Large intestine (tissue), 3 donors: Measurements from ENCODE around the gene PUS1. TPM values are rescaled to one million over a fixed set of nuclear protein-coding genes. Genes with fewer than 3 reads are reported as not detected.
"Not testable (repeated sequence)": the region's sequence is repeated elsewhere in the genome, so short reads cannot be mapped to it uniquely, and the experiment has no call there.

ENCODE experiments used
- DNase-seq, 2 donors: peaks; one replicate each; pipeline versions ENCODE4 v3.0.0 to v3.0.0-alpha.2; 2013
- H3K27ac ChIP-seq: one replicate; pipeline ENCODE4 v1.5.1; 2013; ENCODE audit warnings: low read length
- H3K27me3 ChIP-seq: 2 replicates; pipeline ENCODE4 v1.6.1; 2013; ENCODE audit warnings: low read length; ENCODE audit not compliant: control insufficient read depth, insufficient read depth
- H3K36me3 ChIP-seq: 2 replicates; pipeline ENCODE4 v1.6.1; 2013; ENCODE audit warnings: low read length; ENCODE audit not compliant: control insufficient read depth, insufficient read depth
- H3K4me1 ChIP-seq: one replicate; pipeline ENCODE4 v1.6.1; 2013; ENCODE audit warnings: low read length; ENCODE audit not compliant: control insufficient read depth, insufficient read depth
- H3K4me3 ChIP-seq: one replicate; pipeline ENCODE4 v1.5.1; 2013; ENCODE audit warnings: low read length
- H3K9me3 ChIP-seq: one replicate; pipeline ENCODE4 v1.6.1; 2013; ENCODE audit warnings: mild to moderate bottlenecking, low read depth, low read length, moderate library complexity; ENCODE audit not compliant: control insufficient read depth
- WGBS: methylation state at CpG from one replicate; pipeline ENCODE4 v1.1.5; 2013; ENCODE audit warnings: low lambda C conversion rate; ENCODE audit not compliant: insufficient coverage; 5-methylcytosine and 5-hydroxymethylcytosine counted together
- polyA plus RNA-seq: library from polyadenylated mRNA; unstranded; fragments of 120-200 nt; gene quantifications from one replicate; pipeline ENCODE4 v1.2.1, GENCODE V29; 2013

PUS1 gene
- polyA plus RNA-seq, 1 donor: 26.1 TPM

DNA sequence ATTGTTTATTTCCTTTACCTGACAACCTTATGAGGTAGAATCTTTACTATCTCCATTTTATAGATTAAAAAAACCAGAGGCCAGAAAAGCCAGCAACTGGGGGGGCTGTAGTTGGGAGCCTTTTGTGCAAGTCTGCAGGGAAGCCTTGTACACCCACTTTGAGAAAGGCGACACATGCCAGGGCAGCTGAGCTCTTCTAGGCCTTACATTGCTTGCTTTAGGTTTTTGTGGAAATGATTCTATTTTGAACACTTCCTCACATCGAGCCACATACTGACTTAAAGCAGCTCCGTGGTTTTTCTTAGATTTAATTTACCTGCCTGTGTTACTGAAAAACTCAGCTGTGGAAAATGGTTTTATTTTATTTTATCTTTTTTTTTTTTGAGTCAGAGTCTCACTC lies 55.3 kb downstream of the PUS1 start:
- no peak overlapping the region for H3K27ac ChIP-seq
- WGBS: 82% methylated on average over 2 of the region's 3 CpGs
- peaks cover 86% of the 10 kb centered on the region for H3K36me3 ChIP-seq
- H3K27me3 ChIP-seq: no peaks in the 10 kb centered on the region
- no peak overlapping the region for H3K4me3 ChIP-seq
- no peak for DNase-seq
- no peaks in the 10 kb centered on the region for H3K4me1 ChIP-seq
- H3K9me3 ChIP-seq: no peaks in the 10 kb centered on the region

DNA sequence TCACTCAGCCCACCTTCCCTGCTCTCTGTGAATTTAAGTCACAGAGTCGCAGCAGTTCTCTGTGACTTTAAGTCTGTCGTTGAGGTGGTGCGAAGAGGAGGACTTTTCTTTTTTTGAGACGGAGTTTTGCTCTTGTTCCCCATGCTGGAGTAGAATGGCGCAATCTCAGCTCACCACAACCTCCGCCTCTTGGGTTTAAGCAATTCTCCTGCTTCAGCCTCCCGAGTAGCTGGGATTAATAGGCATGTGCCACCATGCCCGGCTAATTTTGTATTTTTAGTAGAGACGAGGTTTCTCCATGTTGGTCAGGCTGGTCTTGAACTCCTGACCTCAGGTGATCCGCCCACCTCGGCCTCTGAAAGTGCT lies 56.4 kb downstream of the PUS1 start:
- not testable (repeated sequence) for DNase-seq, H3K4me3 ChIP-seq, H3K27ac ChIP-seq, H3K9me3 ChIP-seq, H3K27me3 ChIP-seq, H3K4me1 ChIP-seq
- H3K36me3 ChIP-seq: peaks cover 84% of the 10 kb centered on the region
- 80% methylated on average over 1 of the region's 11 CpGs for WGBS

DNA sequence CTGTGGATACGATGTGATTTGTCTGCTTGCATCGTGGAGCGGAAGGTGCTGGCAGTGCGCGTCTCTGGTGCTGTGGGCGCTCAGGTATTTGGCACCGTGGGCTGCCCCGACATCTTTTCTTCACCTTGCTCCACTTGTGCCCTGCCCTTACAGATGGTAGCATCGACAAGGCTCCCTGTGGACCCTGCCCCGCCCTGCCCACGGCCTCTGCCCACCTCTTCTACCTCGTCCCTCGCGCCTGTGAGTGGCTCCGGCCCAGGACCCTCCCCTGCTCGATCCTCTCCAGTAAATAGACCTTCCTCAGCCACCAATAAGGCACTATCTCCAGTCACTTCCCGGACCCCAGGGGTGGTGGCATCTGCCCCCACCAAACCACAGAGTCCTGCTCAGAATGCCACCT lies 57.3 kb downstream of the PUS1 start:
- DNase-seq: no peak
- Histone ChIP-seq H3K9me3 (no peaks in the 10 kb centered on the region), H3K4me1 (no peaks in the 10 kb centered on the region), H3K4me3 (no peak overlapping the region), H3K27ac (no peak overlapping the region), H3K36me3 (peaks cover 85% of the 10 kb centered on the region), H3K27me3 (no peaks in the 10 kb centered on the region)
- WGBS: no CpG with 5 or more reads among the region's 17 CpGs

DNA sequence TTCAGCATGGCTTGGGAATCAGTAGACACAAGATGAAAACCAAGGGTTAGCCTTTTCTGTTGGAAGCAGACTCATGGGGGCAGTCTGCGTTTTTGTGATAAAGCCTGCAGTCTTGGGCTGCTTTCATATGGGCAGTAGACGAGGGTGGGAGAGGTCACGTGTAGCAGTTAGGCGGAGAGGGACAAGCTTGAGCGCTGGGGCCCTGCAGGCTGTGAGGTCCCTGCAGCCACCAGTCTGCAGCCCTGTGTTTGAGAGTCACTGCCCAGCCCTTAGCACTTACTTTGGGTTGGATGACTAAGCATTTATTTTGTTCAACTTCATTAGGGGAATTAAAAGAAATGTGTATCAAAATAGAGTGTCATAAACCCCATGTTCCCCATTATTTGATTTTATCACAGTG lies 57.8 kb downstream of the PUS1 start:
- Histone ChIP-seq H3K4me1 (no peaks in the 10 kb centered on the region), H3K36me3 (peaks cover 83% of the 10 kb centered on the region), H3K27me3 (no peaks in the 10 kb centered on the region), H3K9me3 (no peaks in the 10 kb centered on the region), H3K4me3 (no peak overlapping the region), H3K27ac (no peak overlapping the region)
- no peak for DNase-seq
- no CpG with 5 or more reads among the region's 5 CpGs for WGBS

DNA sequence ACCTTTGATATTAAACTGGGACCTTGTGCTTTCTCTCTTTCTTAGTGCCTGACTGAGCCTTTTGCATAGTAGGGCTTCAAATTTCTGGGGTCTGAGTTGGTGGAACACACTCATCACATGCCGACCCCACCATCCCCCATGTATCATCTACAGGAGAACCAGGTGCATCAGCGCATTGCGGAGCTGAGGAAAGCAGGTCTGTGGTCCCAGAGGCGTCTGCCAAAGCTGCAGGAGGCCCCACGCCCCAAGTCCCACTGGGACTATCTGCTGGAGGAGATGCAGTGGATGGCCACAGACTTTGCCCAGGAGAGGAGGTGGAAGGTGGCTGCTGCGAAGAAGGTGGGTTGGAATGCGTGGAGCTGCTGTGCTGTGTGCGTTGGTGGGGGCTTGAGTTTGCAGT lies 58.5 kb downstream of the PUS1 start:
- Histone ChIP-seq H3K27me3 (no peaks in the 10 kb centered on the region), H3K36me3 (peaks cover 83% of the 10 kb centered on the region), H3K27ac (no peak overlapping the region), H3K9me3 (no peaks in the 10 kb centered on the region), H3K4me1 (no peaks in the 10 kb centered on the region), H3K4me3 (no peak overlapping the region)
- DNase-seq: no peak
- WGBS: no CpG with 5 or more reads among the region's 8 CpGs

DNA sequence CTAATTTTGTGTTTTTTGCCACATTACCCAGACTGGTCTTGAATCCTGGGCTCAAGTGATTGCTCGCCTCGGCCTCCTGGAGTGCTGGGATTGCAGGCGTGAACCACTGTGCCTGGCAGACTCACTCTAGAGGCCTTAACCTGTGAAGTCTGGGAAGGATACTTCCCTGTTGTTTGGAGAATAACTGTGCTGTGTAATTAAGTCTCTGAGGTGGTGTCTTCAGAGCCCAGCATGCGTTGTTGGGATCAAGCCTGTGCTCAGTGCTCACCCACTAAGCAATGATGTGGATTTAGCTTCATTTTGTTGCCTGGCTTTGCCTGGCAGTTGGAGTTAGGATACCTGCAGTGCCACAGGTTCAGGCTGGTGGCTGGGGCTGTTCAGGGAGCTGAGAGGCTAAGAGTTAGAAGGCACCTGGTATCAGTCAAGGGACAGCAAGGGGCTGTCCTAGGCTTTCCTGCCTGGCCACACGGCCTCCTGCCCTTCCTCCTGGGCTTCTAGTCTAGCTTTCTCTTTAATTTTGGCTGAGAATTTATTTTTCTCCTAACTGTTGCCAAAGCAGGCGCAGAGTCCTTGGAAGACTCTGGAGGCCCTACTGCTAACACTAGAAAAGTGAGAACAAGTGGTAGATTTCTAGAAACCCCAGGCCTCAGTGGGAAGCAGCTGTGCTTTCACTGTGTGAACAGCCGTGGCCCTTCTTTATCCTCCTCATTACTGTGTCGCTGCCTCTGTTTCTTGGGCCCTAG lies 59.1 kb downstream of the PUS1 start:
- Histone ChIP-seq H3K27me3 (no peaks in the 10 kb centered on the region), H3K4me3 (no peak overlapping the region), H3K9me3 (no peaks in the 10 kb centered on the region), H3K4me1 (no peaks in the 10 kb centered on the region), H3K27ac (no peak overlapping the region), H3K36me3 (peaks cover 84% of the 10 kb centered on the region)
- DNase-seq: no peak
- WGBS: no CpG with 5 or more reads among the region's 8 CpGs

DNA sequence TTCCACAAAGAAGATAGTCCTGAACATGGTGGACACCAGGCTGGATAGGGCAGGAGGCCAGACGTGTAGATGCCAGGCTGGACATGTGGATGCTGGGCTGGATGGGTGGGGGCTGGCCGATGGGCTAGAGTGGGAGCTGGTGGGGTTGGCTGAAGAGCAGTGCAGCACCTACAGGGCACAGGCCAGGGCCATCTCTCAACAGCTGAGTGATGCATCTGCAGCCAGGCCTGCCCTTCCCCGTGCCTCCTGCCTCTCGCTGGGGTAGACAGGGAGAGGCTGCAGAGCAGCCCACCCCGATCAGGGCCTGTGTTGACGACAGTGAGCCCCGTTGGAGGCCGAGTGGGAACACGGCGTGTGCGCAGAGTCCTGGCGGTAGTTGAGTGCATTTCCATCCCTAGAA lies 59.9 kb downstream of the PUS1 start:
- no CpG with 5 or more reads among the region's 12 CpGs for WGBS
- Histone ChIP-seq H3K27me3 (no peaks in the 10 kb centered on the region), H3K9me3 (no peaks in the 10 kb centered on the region), H3K36me3 (peaks cover 85% of the 10 kb centered on the region), H3K4me1 (no peaks in the 10 kb centered on the region), H3K4me3 (no peak overlapping the region), H3K27ac (no peak overlapping the region)
- DNase-seq: no peak

DNA sequence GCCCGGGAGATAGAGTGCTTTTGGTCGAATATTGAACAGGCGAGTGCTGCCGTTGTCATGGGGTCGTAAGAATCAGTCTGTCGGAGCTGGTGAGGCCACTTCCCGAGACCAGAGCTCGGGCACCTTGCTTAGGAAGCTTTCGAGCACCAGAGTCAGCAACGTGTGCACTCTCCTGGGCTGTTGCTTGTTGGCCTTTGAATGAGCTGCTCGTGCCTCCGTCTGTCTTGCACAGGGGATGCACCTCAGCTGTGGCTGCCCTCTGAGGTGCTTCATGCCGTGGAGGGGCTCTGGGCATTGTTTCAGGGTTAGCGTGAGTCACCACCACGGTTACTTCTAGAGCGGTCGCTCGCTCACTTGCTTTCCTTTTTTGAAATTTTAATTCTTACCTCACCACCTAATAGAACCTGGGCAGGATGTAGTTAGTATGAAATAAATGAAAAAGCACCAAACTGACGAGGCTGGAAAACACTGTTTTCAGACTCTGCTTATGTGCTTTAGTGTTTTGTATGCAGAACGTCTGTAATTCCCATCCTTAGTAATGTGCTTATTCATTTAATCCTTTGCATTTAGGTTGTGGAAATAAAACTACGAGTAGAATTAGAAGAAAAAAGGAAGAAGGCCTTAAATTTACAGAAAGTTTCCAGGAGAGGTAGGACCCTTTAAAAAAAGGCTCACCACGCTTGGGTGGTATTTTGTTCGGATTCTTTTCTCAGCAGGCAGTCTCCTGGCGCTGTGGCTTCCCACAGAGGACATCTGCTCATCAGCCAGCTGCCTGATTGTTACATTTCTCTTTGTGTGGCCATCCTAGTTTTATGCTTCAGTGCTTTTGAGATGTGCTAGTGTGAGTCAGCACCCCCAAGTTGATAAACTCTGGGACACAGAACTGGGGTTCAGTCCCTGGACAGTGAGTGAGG lies 61.2 kb downstream of the PUS1 start:
- no peaks in the 10 kb centered on the region for H3K9me3 ChIP-seq
- no peaks in the 10 kb centered on the region for H3K27me3 ChIP-seq
- no peak overlapping the region for H3K27ac ChIP-seq
- no peak overlapping the region for H3K4me3 ChIP-seq
- H3K4me1 ChIP-seq: no peaks in the 10 kb centered on the region
- WGBS: 80% methylated on average over 6 of the region's 24 CpGs
- H3K36me3 ChIP-seq: peaks cover 86% of the 10 kb centered on the region
- no peak for DNase-seq

DNA sequence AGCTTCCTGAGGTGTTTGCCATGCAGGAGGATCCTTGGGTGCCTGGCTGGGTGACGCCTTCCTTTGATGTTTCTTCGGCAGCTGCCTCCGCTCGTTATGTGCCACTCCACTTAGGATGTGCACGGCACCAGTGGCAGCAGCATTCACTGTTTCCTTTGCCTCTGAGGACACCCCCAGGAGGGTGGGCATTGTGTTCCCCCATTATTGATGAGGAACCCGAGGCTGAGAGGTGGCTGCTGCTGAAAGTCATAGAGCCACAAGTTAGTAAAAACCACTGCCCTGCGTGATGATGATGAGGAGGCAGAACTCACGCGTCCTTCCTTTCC lies 61.9 kb downstream of the PUS1 start:
- Histone ChIP-seq H3K36me3 (peaks cover 84% of the 10 kb centered on the region), H3K9me3 (no peaks in the 10 kb centered on the region), H3K27me3 (no peaks in the 10 kb centered on the region), H3K27ac (no peak overlapping the region), H3K4me1 (no peaks in the 10 kb centered on the region), H3K4me3 (no peak overlapping the region)
- no peak for DNase-seq
- no CpG with 5 or more reads among the region's 9 CpGs for WGBS

DNA sequence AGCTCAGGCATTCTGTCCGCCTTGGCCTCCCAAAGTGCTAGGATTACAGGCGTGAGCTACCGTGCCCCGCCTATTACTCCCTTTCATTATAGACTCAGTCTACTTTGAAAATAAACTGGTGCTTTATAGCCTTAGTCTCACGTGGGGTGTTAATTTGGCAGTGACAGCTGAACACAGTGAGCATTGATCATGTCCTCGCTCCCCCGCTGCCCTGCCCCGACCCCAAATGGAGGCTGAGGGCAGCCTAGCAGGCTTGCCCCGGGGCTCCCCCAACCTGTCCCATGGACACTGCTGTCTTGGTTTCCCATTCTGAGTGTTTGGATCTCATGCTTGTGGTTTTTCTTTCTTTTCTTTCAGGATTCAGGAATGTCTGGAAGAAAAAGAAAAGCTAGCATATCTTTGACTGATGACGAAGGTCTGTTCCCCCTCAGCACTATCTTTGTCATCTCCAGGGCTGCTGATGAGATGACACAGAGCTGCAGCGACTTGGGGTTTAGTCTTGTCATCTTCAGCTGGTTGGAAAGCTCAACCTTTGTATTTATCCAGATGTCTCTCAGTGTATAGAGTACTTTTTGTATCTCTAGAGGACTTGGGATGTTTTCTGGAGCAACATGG lies 62.8 kb downstream of the PUS1 start:
- DNase-seq: no peak
- peaks cover 75% of the 10 kb centered on the region for H3K36me3 ChIP-seq
- H3K9me3 ChIP-seq: no peaks in the 10 kb centered on the region
- WGBS: no CpG with 5 or more reads among the region's 11 CpGs
- no peak overlapping the region for H3K27ac ChIP-seq
- H3K4me3 ChIP-seq: no peak overlapping the region
- no peaks in the 10 kb centered on the region for H3K27me3 ChIP-seq
- H3K4me1 ChIP-seq: no peaks in the 10 kb centered on the region
